GM12873 (cell line): ENCODE measurements around the gene NCKAP5L.

Experiments used
- TF ChIP-seq, protein P1 (sequence below): IDR thresholded peaks from 2 replicates; pipeline ENCODE4 v1.5.1; 2012; ENCODE audit warnings: low read depth, mild to moderate bottlenecking, moderate library complexity, low read length, control low read depth; ENCODE audit not compliant: insufficient read depth; ENCODE audit errors: missing control alignments

Gene NCKAP5L

DNA sequence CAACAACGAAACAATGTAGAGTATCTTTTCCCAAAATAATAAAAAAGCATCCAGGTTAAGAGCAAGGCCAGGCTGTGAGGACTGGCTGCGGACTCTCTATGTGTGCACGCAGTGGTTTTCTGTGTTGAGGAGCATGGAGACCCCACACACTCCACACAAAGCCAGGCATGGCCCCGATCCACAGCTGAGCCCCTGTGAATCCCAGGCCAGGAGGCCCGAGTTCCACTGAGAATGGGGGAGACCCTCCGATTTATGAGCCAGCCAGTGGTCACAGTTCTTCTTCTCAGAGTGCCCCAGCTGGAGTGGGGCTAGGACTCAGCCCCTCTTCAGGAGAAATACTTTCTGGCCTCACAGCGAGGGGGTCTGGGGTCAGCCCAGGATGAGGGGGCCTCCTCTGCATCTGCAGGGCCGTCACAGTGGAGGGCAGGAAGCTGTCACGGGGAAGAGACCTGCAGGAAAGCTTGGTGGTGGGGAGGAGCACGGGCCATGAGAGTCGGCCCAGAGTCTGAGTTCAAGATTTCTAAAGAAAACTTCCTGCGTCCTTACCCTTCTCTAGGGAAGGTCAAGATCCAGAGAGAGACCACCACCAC lies 20.1 kb downstream of the NCKAP5L start:
- TF ChIP-seq, protein P1, sequence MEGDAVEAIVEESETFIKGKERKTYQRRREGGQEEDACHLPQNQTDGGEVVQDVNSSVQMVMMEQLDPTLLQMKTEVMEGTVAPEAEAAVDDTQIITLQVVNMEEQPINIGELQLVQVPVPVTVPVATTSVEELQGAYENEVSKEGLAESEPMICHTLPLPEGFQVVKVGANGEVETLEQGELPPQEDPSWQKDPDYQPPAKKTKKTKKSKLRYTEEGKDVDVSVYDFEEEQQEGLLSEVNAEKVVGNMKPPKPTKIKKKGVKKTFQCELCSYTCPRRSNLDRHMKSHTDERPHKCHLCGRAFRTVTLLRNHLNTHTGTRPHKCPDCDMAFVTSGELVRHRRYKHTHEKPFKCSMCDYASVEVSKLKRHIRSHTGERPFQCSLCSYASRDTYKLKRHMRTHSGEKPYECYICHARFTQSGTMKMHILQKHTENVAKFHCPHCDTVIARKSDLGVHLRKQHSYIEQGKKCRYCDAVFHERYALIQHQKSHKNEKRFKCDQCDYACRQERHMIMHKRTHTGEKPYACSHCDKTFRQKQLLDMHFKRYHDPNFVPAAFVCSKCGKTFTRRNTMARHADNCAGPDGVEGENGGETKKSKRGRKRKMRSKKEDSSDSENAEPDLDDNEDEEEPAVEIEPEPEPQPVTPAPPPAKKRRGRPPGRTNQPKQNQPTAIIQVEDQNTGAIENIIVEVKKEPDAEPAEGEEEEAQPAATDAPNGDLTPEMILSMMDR = no peak

DNA sequence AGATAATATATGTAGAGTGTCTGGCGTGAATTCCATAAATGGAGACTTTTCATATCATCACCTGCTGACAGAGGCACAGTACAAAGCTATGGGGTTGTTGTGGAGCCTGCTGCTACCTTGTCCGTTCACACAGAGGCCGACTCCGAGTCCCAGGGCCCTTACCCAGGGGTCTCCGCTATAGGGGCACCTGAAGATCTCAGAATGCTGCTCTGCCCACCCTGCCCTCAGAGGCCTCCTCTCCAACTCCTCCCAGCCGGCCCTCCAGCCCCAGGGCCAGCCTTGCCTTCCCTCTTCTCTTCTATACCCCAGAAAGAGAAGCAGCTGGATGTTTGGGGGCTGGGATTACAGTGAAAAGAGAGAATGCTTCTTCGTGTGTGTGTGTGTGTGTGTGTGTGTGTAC lies 21.3 kb downstream of the NCKAP5L start:
- TF ChIP-seq, protein P1 = no peak

DNA sequence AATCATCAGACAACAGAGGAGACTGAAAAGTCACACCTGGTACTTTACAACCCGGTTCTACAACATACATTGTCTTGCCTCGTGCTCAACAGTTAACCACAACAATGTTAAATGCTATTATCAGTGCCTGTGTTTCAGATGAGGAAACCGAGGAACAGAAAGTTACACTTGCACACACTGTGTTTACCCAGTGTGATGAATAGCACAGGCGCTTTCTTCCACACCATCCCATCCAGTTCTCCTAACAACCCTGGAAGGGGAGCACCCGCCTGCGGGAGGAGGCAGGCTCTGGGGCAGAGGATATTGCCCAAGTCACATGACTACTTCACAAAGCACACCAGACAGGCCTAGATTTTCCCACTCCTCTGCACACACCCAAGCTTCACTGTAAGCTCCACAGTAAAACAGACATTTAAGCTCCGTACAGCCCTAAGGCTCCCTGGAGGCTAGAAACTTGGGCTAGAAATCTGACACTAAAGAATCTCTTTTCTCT lies 21.8 kb downstream of the NCKAP5L start:
- TF ChIP-seq, protein P1 = no peak

DNA sequence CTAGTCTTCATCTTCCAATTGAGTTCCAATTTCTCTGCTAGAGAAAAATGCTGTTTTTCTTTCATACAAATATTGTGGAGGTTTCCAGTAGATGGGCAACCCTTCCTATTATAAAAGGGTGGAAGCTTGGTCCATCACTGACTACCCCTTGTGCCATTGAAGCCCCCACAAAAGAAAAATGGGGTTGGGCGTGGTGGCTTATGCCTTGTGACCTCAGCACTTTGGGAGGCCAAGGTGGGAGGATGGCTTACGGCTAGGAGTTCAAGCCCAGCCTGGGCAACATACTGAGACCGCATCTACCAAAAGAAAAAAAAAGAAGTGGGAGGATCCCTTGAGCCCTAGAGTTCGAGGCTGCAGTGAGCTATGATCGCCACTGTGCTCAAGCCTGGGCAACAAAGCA lies 22.8 kb downstream of the NCKAP5L start:
- TF ChIP-seq, protein P1 = no peak

DNA sequence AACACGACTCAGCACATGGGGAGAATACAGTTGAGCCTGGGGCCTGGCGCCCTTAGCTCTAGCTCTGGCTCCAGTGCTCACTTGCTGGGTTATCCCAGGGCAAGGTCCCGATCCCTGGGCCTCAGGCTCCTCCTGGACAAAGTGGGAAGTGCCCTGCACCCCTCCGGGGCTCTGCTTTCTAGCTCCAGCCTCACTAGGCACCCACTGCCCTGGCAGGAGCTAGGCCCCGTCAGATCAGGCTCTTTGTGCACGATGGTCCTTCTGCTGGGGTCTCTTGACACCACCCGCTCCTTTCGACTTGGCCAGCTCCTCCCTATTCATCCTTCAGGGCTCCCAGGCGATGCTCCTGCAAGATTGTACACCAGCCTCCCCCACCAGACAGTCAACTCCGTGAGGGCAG lies 23.4 kb downstream of the NCKAP5L start:
- TF ChIP-seq, protein P1 = no peak

DNA sequence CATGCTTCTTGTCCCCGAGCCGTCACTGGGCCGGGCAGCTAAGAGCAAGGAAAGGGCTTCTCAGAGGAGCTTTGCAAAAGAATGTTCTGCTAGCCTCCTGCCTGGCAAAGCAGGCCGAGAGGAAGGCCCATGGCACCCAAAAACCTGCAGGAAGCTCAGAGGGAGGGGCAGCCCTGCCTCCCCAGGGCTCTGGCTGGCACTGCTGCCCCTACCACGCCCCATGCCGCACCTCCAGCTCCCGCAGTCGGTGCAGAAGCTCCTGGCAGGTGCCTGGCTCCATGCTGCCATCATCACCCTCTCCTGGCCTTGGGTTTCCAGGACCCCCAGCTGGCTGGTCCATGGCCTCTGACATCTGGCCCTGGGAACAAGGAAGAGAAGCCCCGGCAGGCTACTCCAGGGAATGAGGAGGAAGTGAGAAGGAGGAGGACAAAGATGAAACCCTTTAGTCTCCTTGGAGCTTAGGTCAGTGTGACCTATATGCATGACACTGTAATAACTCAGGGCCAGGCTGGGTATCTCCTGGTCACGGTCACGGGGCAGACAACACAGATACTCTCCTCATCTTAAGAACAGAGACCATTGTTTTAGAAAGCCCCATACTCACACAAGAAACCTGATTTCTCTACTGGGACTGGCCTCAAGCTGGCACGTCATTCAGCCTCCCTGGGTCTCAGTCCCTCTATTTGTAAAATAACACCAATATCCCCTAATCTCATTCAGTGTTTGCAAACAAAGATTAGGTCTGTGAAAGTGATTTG lies 24.3 kb downstream of the NCKAP5L start:
- TF ChIP-seq, protein P1 = no peak

DNA sequence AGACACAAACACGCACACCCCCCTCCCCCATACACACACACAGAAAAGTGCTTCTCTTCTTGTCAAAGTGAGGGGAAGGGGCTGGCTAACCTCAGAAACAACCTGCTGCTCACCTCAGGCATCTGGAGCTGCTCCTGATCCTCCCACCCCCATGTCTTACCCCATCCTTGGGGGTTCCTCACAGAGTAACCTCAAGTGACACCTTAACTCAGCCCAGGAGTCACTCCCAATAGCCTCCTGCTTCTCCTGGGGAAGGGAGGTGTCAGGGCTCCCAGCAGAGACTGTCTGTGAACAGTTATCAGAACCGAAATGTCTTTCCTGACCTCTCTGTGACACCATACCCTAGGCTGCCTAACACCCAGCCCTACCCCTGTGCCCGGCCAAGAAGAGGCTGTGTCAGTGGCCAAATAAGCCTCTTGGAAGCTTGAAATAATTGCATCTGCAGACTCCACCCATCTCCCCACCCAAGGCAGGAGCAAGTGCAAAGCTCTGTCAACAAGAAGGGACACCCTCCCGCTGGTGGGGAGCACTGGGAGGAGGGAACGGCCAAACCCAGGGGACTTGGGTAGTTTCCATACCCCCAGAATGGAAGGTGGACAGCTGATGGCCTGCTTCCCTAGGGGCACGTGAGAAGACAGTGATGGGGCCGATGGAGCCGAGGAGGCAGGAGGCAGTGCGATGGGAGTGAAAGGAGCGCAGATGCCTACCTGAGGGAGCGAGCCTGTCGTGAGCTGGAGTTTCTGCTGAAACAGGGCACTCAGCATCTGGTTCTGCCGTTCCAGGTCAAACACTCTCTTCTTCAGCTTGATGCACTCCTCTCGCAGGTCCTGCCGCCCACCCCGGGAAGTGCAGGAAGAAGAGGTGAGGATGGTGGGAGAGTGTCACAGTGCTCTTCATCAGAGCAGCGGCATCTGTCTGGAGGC lies 26.8 kb downstream of the NCKAP5L start:
- TF ChIP-seq, protein P1 = no peak
